SK-N-SH treated with all-trans-retinoic acid at 6 μM for 48 hours (cell line): Measurements from ENCODE around the gene MAP3K20.
"Not testable (repeated sequence)": the region's sequence is repeated elsewhere in the genome, so short reads cannot be mapped to it uniquely, and the experiment has no call there.

Source experiments
- ATAC-seq: fragments of 200-7000 bp; cut with Tn5 transposase; 3 replicates; pipeline ENCODE4 v1.9.1; 2020; ENCODE audit warnings: mild to moderate bottlenecking, moderate library complexity
- ARNTL ChIP-seq: fragments of 450-650 bp; formaldehyde crosslinking; IDR thresholded peaks from 2 replicates; pipeline ENCODE4 v1.5.0; 2020; ENCODE audit warnings: low read depth, mild to moderate bottlenecking, moderate library complexity, borderline replicate concordance
- BACH2 ChIP-seq: fragments of 250-450 bp; sonication (Bioruptor Pico); IDR thresholded peaks from 2 replicates; pipeline ENCODE4 v1.9.0; 2021; ENCODE audit warnings: mild to moderate bottlenecking, borderline replicate concordance
- ESRRG ChIP-seq: fragments of 250-450 bp; sonication (Bioruptor Pico); IDR thresholded peaks from 2 replicates; pipeline ENCODE4 v1.6.1; 2021; ENCODE audit warnings: mild to moderate bottlenecking
- GLIS3 ChIP-seq: fragments of 250-450 bp; sonication (Bioruptor Pico); IDR thresholded peaks from 2 replicates; pipeline ENCODE4 v1.5.0; 2020; ENCODE audit warnings: mild to moderate bottlenecking, moderate library complexity
- ISL1 ChIP-seq: fragments of 250-450 bp; sonication (Bioruptor Pico); IDR thresholded peaks from 2 replicates; pipeline ENCODE4 v2.1.2; 2022; ENCODE audit warnings: mild to moderate bottlenecking, moderate library complexity
- PPARA ChIP-seq: fragments of 250-450 bp; sonication (Bioruptor Pico); IDR thresholded peaks from 2 replicates; pipeline ENCODE4 v1.5.0; 2020; ENCODE audit warnings: mild to moderate bottlenecking, borderline replicate concordance
- RARB ChIP-seq: fragments of 250-450 bp; sonication (Bioruptor Pico); IDR thresholded peaks from 2 replicates; pipeline ENCODE4 v1.8.0; 2021; ENCODE audit warnings: mild to moderate bottlenecking, moderate library complexity
- TOX ChIP-seq: fragments of 250-450 bp; sonication (Bioruptor Pico); IDR thresholded peaks from 2 replicates; pipeline ENCODE4 v1.8.0; 2021; ENCODE audit warnings: mild to moderate bottlenecking, moderate library complexity, borderline replicate concordance
- ZNF565 ChIP-seq: fragments of 450-650 bp; formaldehyde crosslinking; conservative IDR thresholded peaks from 2 replicates; pipeline ENCODE4 v1.5.0; 2020; ENCODE audit warnings: low read depth, mild to moderate bottlenecking, moderate library complexity
- ZNF70 ChIP-seq: fragments of 450-650 bp; formaldehyde crosslinking; IDR thresholded peaks from 2 replicates; pipeline ENCODE4 v1.5.0; 2020; ENCODE audit warnings: mild to moderate bottlenecking, moderate library complexity
- TF ChIP-seq, protein P1 (sequence below): fragments of 250-450 bp; sonication (Bioruptor Pico); IDR thresholded peaks from 2 replicates; pipeline ENCODE4 v1.8.0; 2020; ENCODE audit warnings: mild to moderate bottlenecking, moderate library complexity, borderline replicate concordance
- TF ChIP-seq, protein P2 (sequence below): fragments of 250-450 bp; sonication (Bioruptor Pico); IDR thresholded peaks from 2 replicates; pipeline ENCODE4 v1.8.0; 2021; ENCODE audit warnings: low read depth, mild to moderate bottlenecking, moderate library complexity, borderline replicate concordance
- TF ChIP-seq, protein P3 (sequence below): fragments of 250-450 bp; sonication (Bioruptor Pico); IDR thresholded peaks from 2 replicates; pipeline ENCODE4 v1.5.1; 2021; ENCODE audit warnings: mild to moderate bottlenecking, moderate library complexity

MAP3K20 gene

DNA sequence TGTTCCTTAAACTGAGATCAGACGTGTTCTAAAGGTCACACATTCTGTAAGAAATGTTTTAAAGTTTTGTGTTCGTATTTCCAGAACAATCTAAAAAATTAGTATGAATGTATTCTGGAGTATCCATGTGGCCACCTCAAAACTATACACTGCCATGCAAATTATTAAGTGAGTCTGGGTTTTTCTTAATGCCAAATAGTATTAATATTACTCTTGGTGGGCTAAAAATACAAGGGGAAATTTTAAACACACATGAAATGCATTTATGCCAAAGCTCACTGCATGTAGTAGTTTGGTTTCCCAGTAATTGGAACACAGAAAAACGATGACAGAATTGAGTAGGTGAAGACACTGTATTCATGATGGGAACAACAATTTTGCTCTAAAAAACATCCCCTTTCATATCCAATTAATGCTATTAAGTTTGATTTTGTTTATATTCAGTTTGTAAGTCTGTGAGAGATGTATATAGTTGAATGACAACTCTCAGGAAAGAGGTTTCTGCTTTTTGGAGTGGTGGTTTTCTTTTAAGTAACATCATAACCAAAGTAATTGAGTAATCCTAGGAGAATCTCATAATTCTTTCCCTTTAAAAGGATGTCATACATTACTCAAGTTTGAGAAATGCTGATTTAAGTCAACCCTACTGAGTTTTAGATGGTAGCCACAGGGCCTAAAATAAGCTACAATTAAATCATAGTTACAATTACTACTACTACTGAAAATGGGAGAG, 203.3 kb downstream of the MAP3K20 start:
- TF ChIP-seq ISL1 (CRISPR knock-in tag), result peak; percentile 29; the same call in 1 of the 2 replicates
- TF ChIP-seq, protein P1, sequence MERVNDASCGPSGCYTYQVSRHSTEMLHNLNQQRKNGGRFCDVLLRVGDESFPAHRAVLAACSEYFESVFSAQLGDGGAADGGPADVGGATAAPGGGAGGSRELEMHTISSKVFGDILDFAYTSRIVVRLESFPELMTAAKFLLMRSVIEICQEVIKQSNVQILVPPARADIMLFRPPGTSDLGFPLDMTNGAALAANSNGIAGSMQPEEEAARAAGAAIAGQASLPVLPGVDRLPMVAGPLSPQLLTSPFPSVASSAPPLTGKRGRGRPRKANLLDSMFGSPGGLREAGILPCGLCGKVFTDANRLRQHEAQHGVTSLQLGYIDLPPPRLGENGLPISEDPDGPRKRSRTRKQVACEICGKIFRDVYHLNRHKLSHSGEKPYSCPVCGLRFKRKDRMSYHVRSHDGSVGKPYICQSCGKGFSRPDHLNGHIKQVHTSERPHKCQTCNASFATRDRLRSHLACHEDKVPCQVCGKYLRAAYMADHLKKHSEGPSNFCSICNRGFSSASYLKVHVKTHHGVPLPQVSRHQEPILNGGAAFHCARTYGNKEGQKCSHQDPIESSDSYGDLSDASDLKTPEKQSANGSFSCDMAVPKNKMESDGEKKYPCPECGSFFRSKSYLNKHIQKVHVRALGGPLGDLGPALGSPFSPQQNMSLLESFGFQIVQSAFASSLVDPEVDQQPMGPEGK (CRISPR knock-in tag), result no peak
- ATAC-seq, result no peak

DNA sequence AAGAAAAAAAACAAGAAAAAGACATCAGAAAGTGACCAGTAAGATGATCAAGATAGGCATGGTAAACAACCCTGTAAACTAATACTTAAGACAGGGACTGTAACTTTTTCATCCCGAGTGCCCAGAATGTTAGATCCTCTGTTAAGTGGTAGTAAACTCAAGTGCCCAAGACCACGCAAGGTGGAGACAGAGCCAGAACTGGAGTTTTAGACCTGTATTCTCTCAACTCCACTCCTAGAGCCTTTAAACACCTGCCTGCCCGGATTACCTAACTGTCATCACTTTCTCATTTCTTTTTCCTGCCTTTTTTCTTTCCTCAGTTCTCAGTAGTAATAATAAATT, 203.9 kb downstream of the MAP3K20 start:
- no peak for TF ChIP-seq RARB (CRISPR knock-in tag)
- TF ChIP-seq ISL1 (CRISPR knock-in tag), result 0 out of 2 replicates have a peak, but pooled peaks have one; percentile 1
- no peak for ATAC-seq

DNA sequence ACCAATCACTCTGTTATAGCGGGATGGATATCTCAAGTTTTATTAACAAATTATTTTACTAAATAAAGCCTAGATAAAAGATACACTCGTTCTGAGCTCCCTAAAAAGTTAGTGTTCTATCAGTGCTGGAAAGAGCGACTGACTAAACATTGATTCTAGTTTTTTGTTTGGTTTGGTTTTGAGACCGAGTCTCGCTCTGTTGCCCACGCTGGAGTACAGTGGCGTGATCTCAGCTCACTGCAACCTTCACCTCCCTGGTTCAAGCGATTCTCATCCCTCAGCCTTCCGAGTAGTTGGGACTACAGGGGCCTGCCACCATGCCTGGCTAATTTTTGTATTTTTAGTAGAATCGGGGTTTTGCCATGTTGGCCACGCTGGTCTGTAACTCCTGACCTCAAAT, 205.2 kb downstream of the MAP3K20 start:
- TF ChIP-seq GLIS3 (CRISPR knock-in tag), result no peak
- TF ChIP-seq RARB (CRISPR knock-in tag), result no peak
- TF ChIP-seq, protein P1 (CRISPR knock-in tag), result no peak
- no peak for TF ChIP-seq ZNF565 (CRISPR knock-in tag)
- no peak for TF ChIP-seq TOX (CRISPR knock-in tag)
- TF ChIP-seq, protein P2, sequence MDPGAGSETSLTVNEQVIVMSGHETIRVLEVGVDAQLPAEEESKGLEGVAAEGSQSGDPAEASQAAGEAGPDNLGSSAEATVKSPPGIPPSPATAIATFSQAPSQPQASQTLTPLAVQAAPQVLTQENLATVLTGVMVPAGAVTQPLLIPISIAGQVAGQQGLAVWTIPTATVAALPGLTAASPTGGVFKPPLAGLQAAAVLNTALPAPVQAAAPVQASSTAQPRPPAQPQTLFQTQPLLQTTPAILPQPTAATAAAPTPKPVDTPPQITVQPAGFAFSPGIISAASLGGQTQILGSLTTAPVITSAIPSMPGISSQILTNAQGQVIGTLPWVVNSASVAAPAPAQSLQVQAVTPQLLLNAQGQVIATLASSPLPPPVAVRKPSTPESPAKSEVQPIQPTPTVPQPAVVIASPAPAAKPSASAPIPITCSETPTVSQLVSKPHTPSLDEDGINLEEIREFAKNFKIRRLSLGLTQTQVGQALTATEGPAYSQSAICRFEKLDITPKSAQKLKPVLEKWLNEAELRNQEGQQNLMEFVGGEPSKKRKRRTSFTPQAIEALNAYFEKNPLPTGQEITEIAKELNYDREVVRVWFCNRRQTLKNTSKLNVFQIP (CRISPR knock-in tag), result no peak
- no peak for TF ChIP-seq ISL1 (CRISPR knock-in tag)
- TF ChIP-seq, protein P3, sequence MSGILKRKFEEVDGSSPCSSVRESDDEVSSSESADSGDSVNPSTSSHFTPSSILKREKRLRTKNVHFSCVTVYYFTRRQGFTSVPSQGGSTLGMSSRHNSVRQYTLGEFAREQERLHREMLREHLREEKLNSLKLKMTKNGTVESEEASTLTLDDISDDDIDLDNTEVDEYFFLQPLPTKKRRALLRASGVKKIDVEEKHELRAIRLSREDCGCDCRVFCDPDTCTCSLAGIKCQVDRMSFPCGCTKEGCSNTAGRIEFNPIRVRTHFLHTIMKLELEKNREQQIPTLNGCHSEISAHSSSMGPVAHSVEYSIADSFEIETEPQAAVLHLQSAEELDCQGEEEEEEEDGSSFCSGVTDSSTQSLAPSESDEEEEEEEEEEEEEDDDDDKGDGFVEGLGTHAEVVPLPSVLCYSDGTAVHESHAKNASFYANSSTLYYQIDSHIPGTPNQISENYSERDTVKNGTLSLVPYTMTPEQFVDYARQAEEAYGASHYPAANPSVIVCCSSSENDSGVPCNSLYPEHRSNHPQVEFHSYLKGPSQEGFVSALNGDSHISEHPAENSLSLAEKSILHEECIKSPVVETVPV, result no peak
- TF ChIP-seq ZNF70, result no peak
- TF ChIP-seq ESRRG (CRISPR knock-in tag), result no peak
- TF ChIP-seq ARNTL (CRISPR knock-in tag), result no peak
- TF ChIP-seq PPARA (CRISPR knock-in tag), result no peak
- no peak for ATAC-seq

DNA sequence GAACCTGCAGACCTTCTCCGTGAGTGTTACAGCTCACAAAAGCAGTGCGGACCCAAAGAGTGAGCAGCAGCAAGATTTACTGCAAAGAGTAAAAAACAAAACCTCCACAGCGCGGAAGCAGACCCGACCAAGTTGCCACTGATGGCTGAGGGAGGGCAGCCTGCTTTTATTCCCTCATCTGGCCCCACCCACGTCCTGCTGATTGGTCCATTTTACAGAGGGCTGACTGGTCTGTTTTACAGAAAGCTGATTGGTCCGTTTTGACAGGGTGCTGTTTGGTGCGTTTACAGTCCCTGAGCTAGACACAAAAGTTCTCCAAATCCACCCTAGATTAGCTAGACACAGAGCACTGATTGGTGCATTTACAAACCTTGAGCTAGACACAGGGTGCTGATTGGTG, 206.3 kb downstream of the MAP3K20 start:
- ATAC-seq, result not testable (repeated sequence)

DNA sequence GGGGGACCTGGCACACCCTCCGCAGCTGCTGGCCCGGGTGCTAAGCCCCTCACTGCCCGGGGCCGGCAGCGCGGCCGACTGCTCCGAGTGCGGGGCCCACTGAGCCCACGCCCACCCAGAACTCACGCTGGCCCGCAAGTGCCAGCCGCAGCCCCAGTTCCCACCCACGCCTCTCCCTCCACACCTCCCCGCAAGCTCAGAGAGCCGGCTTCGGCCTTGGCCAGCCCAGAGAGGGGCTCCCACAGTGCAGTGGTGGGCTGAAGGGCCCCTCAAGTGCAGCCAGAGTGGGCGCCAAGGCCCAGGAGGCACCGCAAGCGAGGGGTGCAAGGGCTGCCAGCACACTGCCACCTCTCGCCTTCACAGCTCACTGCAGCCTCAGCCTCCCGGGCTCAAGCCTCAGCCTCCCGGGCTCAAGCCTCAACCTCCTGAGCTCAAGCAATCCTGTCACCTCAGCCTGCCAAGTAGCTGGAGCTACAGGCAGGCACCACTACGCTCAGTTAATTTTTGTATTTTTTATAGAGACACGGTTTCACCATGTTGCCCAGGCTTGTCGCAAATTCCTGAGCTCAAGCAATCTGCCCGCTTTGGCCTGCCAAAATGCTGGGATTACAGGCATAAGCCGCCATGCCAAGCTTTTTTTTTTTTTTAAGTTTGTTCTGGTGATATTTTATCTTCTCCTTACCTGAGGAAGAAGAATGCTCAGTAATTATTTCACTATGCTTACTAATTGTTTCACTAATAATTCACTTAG, 207.3 kb downstream of the MAP3K20 start:
- no peak for ATAC-seq
- TF ChIP-seq, protein P2 (CRISPR knock-in tag), result no peak
- no peak for TF ChIP-seq RARB (CRISPR knock-in tag)
- no peak for TF ChIP-seq BACH2 (CRISPR knock-in tag)
